ENCODE measurements around the gene RHOT2. TPM values are rescaled to one million over a fixed set of nuclear protein-coding genes. Genes with fewer than 3 reads are reported as not detected.

The RHOT2 gene
- total RNA-seq, 1 donor from 2014 or later, result 93.2 TPM

GRCh38 chr16:629185-629832 is 38.6 kb upstream of the RHOT2 start:
- DNase-seq (ENCODE audit: low read depth) (no peak), FAIRE-seq (no peak)
- Mint-ChIP-seq H3K4me1 (ENCODE audit: low read depth, unreplicated experiment) (peaks cover 4% of the 10 kb centered on the region), H3K27ac (ENCODE audit: unreplicated experiment) (no peak overlapping the region), H3K4me3 (ENCODE audit: unreplicated experiment) (no peak overlapping the region), H3K9me3 (ENCODE audit: unreplicated experiment) (no peaks in the 10 kb centered on the region), H3K36me3 (ENCODE audit: low read depth, unreplicated experiment) (peaks cover 7% of the 10 kb centered on the region), H3K27me3 (ENCODE audit: low read depth, unreplicated experiment) (no peaks in the 10 kb centered on the region)
- Histone ChIP-seq H3K4me2 (ENCODE audit: low read length) (no peak overlapping the region), H3K79me2 (ENCODE audit: insufficient read depth, low read length) (no peaks in the 10 kb centered on the region), H3K9ac (ENCODE audit: low read length) (no peak overlapping the region), H3K4me3 (ENCODE audit: insufficient read depth, low read depth, low read length) (no peak overlapping the region), H3K4me1 (ENCODE audit: insufficient read depth, low read length) (peaks cover 20% of the 10 kb centered on the region), H3K27ac (ENCODE audit: low read depth, low read length) (no peak overlapping the region), H3K27me3 (ENCODE audit: insufficient read depth, low read length) (no peaks in the 10 kb centered on the region), H2AFZ (ENCODE audit: low read depth, low read length) (no peak overlapping the region), H3K36me3 (ENCODE audit: insufficient read depth, low read length) (no peaks in the 10 kb centered on the region), H3K9me3 (ENCODE audit: insufficient read depth, low read depth, low read length) (no peaks in the 10 kb centered on the region), H4K20me1 (ENCODE audit: insufficient read depth, low read length) (peaks cover 11% of the 10 kb centered on the region)
- no peak for TF ChIP-seq CTCF (IDR thresholded peaks at IDR 0.05; ENCODE audit: insufficient read depth, low read depth, low read length)
- no peak for TF ChIP-seq EZH2 (IDR thresholded peaks at IDR 0.05; ENCODE audit: insufficient read depth, low read length)

GRCh38 chr16:629833-630248 is 38.1 kb upstream of the RHOT2 start:
- Mint-ChIP-seq H3K4me3 (ENCODE audit: unreplicated experiment) (no peak overlapping the region), H3K27me3 (ENCODE audit: low read depth, unreplicated experiment) (no peaks in the 10 kb centered on the region), H3K27ac (ENCODE audit: unreplicated experiment) (no peak overlapping the region), H3K36me3 (ENCODE audit: low read depth, unreplicated experiment) (peaks cover 7% of the 10 kb centered on the region), H3K9me3 (ENCODE audit: unreplicated experiment) (no peaks in the 10 kb centered on the region), H3K4me1 (ENCODE audit: low read depth, unreplicated experiment) (peaks cover 4% of the 10 kb centered on the region)
- DNase-seq (ENCODE audit: low read depth) (no peak), FAIRE-seq (no peak)
- Histone ChIP-seq H3K27ac (ENCODE audit: low read depth, low read length) (no peak overlapping the region), H3K4me3 (ENCODE audit: insufficient read depth, low read depth, low read length) (no peak overlapping the region), H4K20me1 (ENCODE audit: insufficient read depth, low read length) (peaks cover 16% of the 10 kb centered on the region), H2AFZ (ENCODE audit: low read depth, low read length) (no peak overlapping the region), H3K4me2 (ENCODE audit: low read length) (no peak overlapping the region), H3K27me3 (ENCODE audit: insufficient read depth, low read length) (no peaks in the 10 kb centered on the region), H3K9ac (ENCODE audit: low read length) (no peak overlapping the region), H3K4me1 (ENCODE audit: insufficient read depth, low read length) (peaks cover 20% of the 10 kb centered on the region), H3K36me3 (ENCODE audit: insufficient read depth, low read length) (no peaks in the 10 kb centered on the region), H3K79me2 (ENCODE audit: insufficient read depth, low read length) (peaks cover 2% of the 10 kb centered on the region), H3K9me3 (ENCODE audit: insufficient read depth, low read depth, low read length) (no peaks in the 10 kb centered on the region)
- TF ChIP-seq CTCF (IDR thresholded peaks at IDR 0.05; ENCODE audit: insufficient read depth, low read depth, low read length) (no peak), EZH2 (IDR thresholded peaks at IDR 0.05; ENCODE audit: insufficient read depth, low read length) (no peak)

- Histone ChIP-seq H3K27me3 (ENCODE audit: insufficient read depth, low read length) (no peaks in the 10 kb centered on the region), H2AFZ (ENCODE audit: low read depth, low read length) (no peak overlapping the region), H3K36me3 (ENCODE audit: insufficient read depth, low read length) (no peaks in the 10 kb centered on the region), H3K79me2 (ENCODE audit: insufficient read depth, low read length) (peaks cover 7% of the 10 kb centered on the region), H4K20me1 (ENCODE audit: insufficient read depth, low read length) (peaks cover 19% of the 10 kb centered on the region), H3K4me3 (ENCODE audit: insufficient read depth, low read depth, low read length) (no peak overlapping the region), H3K4me1 (ENCODE audit: insufficient read depth, low read length) (peaks cover 20% of the 10 kb centered on the region), H3K9ac (ENCODE audit: low read length) (no peak overlapping the region), H3K27ac (ENCODE audit: low read depth, low read length) (no peak overlapping the region), H3K4me2 (ENCODE audit: low read length) (no peak overlapping the region), H3K9me3 (ENCODE audit: insufficient read depth, low read depth, low read length) (no peaks in the 10 kb centered on the region)
- no peak overlapping the region for H3K4me3 Mint-ChIP-seq (ENCODE audit: unreplicated experiment)
- DNase-seq (ENCODE audit: low read depth) (no peak), FAIRE-seq (no peak)
- H3K27ac Mint-ChIP-seq (ENCODE audit: unreplicated experiment), result no peak overlapping the region
- H3K36me3 Mint-ChIP-seq (ENCODE audit: low read depth, unreplicated experiment), result peaks cover 7% of the 10 kb centered on the region
- peaks cover 4% of the 10 kb centered on the region for H3K4me1 Mint-ChIP-seq (ENCODE audit: low read depth, unreplicated experiment)
- TF ChIP-seq CTCF (IDR thresholded peaks at IDR 0.05; ENCODE audit: insufficient read depth, low read depth, low read length), result no peak
- no peak for TF ChIP-seq EZH2 (IDR thresholded peaks at IDR 0.05; ENCODE audit: insufficient read depth, low read length)
- H3K27me3 Mint-ChIP-seq (ENCODE audit: low read depth, unreplicated experiment), result no peaks in the 10 kb centered on the region
- no peaks in the 10 kb centered on the region for H3K9me3 Mint-ChIP-seq (ENCODE audit: unreplicated experiment)
Observed at GRCh38 chr16:630249-630814, 37.6 kb upstream of the RHOT2 start.
